ENCODE results near the gene RAPGEF3. TPM values are rescaled to one million over a fixed set of nuclear protein-coding genes. Genes with fewer than 3 reads are reported as not detected.
A peak's percentile ranks its signal among the peaks of the same experiment; 100 is the strongest.

RAPGEF3 gene
- total RNA-seq, 2 experiments from 2014 or later: 0.24 TPM; not detected in 1

GRCh38 chr12:47715393-47715876, 43.2 kb downstream of the RAPGEF3 start:
- ATAC-seq: peak; percentile 88
- CTCF ChIA-PET: interaction anchor here (0.7 to 15.8 kb wide), 21 partner anchors 8 to 683 kb away, joined by 3 to 297 read pairs (median 7); partner anchors contain the start of genes ENDOU, RAPGEF3, RPAP3 and SLC48A1
- Mint-ChIP-seq H3K4me1 (ENCODE audit: low read depth) (peaks cover 37% of the 10 kb centered on the region), H3K4me3 (no peak overlapping the region), H3K36me3 (ENCODE audit: low read depth) (no peaks in the 10 kb centered on the region), H3K27ac (peak overlapping the region; percentile 37), H3K9me3 (ENCODE audit: insufficient read depth) (no peaks in the 10 kb centered on the region), H3K27me3 (ENCODE audit: low read depth) (no peaks in the 10 kb centered on the region)
- peak; percentile 90 for DNase-seq
- POLR2A ChIA-PET: interaction anchor here (0.7 to 1.3 kb wide), 2 partner anchors 9 to 118 kb away, joined by 3 to 5 read pairs; no protein-coding TSS in a partner anchor

- DNase-seq: no peak
- no peak overlapping the region for H3K27ac Mint-ChIP-seq
- CTCF ChIA-PET: interaction anchor here (0.7 to 15.8 kb wide), 19 partner anchors 8 to 683 kb away, joined by 3 to 297 read pairs (median 8); partner anchors contain the start of genes ENDOU, RAPGEF3, RPAP3 and SLC48A1
- no peaks in the 10 kb centered on the region for H3K36me3 Mint-ChIP-seq (ENCODE audit: low read depth)
- no peaks in the 10 kb centered on the region for H3K9me3 Mint-ChIP-seq (ENCODE audit: insufficient read depth)
- ATAC-seq: no peak
- H3K4me1 Mint-ChIP-seq (ENCODE audit: low read depth): peaks cover 37% of the 10 kb centered on the region
- POLR2A ChIA-PET: no interaction called here
- H3K27me3 Mint-ChIP-seq (ENCODE audit: low read depth): no peaks in the 10 kb centered on the region
- no peak overlapping the region for H3K4me3 Mint-ChIP-seq
Observed at GRCh38 chr12:47714826-47715386, 43.8 kb downstream of the RAPGEF3 start.

GRCh38 chr12:47712171-47712570, 46.5 kb downstream of the RAPGEF3 start:
- Mint-ChIP-seq H3K4me1 (ENCODE audit: low read depth) (peaks cover 48% of the 10 kb centered on the region), H3K4me3 (no peak overlapping the region), H3K36me3 (ENCODE audit: low read depth) (no peaks in the 10 kb centered on the region), H3K27ac (no peak overlapping the region), H3K27me3 (ENCODE audit: low read depth) (no peaks in the 10 kb centered on the region), H3K9me3 (ENCODE audit: insufficient read depth) (no peaks in the 10 kb centered on the region)
- peak; percentile 13 for DNase-seq
- CTCF ChIA-PET: interaction anchor here (8.1 to 15.8 kb wide), 3 partner anchors 25 to 65 kb away, joined by 94 to 297 read pairs (median 157); partner anchors contain the start of gene SLC48A1
- ATAC-seq: no peak
- POLR2A ChIA-PET: no interaction called here

GRCh38 chr12:47711448-47711847, 47.2 kb downstream of the RAPGEF3 start:
- peaks cover 46% of the 10 kb centered on the region for H3K4me1 Mint-ChIP-seq (ENCODE audit: low read depth)
- H3K27ac Mint-ChIP-seq: no peak overlapping the region
- DNase-seq (no peak), ATAC-seq (no peak)
- CTCF ChIA-PET: interaction anchor here (1.1 to 15.8 kb wide), 6 partner anchors 26 to 252 kb away, joined by 3 to 297 read pairs (median 8); partner anchors contain the start of gene SLC48A1
- H3K36me3 Mint-ChIP-seq (ENCODE audit: low read depth): no peaks in the 10 kb centered on the region
- no peaks in the 10 kb centered on the region for H3K9me3 Mint-ChIP-seq (ENCODE audit: insufficient read depth)
- no peaks in the 10 kb centered on the region for H3K27me3 Mint-ChIP-seq (ENCODE audit: low read depth)
- H3K4me3 Mint-ChIP-seq: no peak overlapping the region
- POLR2A ChIA-PET: interaction anchor here (0.9 kb wide), 1 partner anchor 124 kb away, joined by 4 read pairs; no protein-coding TSS in a partner anchor

- DNase-seq (peak; percentile 0), ATAC-seq (no peak)
- Mint-ChIP-seq H3K27me3 (ENCODE audit: low read depth) (no peaks in the 10 kb centered on the region), H3K4me1 (ENCODE audit: low read depth) (peaks cover 39% of the 10 kb centered on the region), H3K4me3 (no peak overlapping the region), H3K9me3 (ENCODE audit: insufficient read depth) (no peaks in the 10 kb centered on the region), H3K27ac (no peak overlapping the region), H3K36me3 (ENCODE audit: low read depth) (no peaks in the 10 kb centered on the region)
- POLR2A ChIA-PET: interaction anchor here (0.6 to 0.9 kb wide), 2 partner anchors 125 to 487 kb away, joined by 3 to 4 read pairs; no protein-coding TSS in a partner anchor
- CTCF ChIA-PET: interaction anchor here (0.6 to 15.8 kb wide), 12 partner anchors 8 to 468 kb away, joined by 3 to 297 read pairs (median 3); partner anchors contain the start of genes ASB8 and SLC48A1
Observed at GRCh38 chr12:47710278-47710677, 48.4 kb downstream of the RAPGEF3 start.

- CTCF ChIA-PET: interaction anchor here (1.1 to 15.8 kb wide), 7 partner anchors 9 to 448 kb away, joined by 3 to 297 read pairs (median 5); partner anchors contain the start of gene ASB8
- POLR2A ChIA-PET: no interaction called here
- DNase-seq (no peak), ATAC-seq (no peak)
- Mint-ChIP-seq H3K27me3 (ENCODE audit: low read depth) (no peaks in the 10 kb centered on the region), H3K4me1 (ENCODE audit: low read depth) (peaks cover 41% of the 10 kb centered on the region), H3K27ac (no peak overlapping the region), H3K9me3 (ENCODE audit: insufficient read depth) (no peaks in the 10 kb centered on the region), H3K36me3 (ENCODE audit: low read depth) (no peaks in the 10 kb centered on the region), H3K4me3 (no peak overlapping the region)
Observed at GRCh38 chr12:47709671-47710070, 49.0 kb downstream of the RAPGEF3 start.

- POLR2A ChIA-PET: no interaction called here
- Mint-ChIP-seq H3K9me3 (ENCODE audit: insufficient read depth) (no peaks in the 10 kb centered on the region), H3K36me3 (ENCODE audit: low read depth) (no peaks in the 10 kb centered on the region)
Observed at GRCh38 chr12:47709237-47709636, 49.4 kb downstream of the RAPGEF3 start.

GRCh38 chr12:47707905-47708543, 50.7 kb downstream of the RAPGEF3 start:
- Mint-ChIP-seq H3K27ac (peak overlapping the region; percentile 23), H3K36me3 (ENCODE audit: low read depth) (peaks cover 10% of the 10 kb centered on the region), H3K9me3 (ENCODE audit: insufficient read depth) (no peaks in the 10 kb centered on the region), H3K4me3 (peak overlapping the region; percentile 41), H3K4me1 (ENCODE audit: low read depth) (peaks cover 53% of the 10 kb centered on the region), H3K27me3 (ENCODE audit: low read depth) (no peaks in the 10 kb centered on the region)
- ATAC-seq (no peak), DNase-seq (no peak)
- CTCF ChIA-PET: interaction anchor here (0.7 to 15.8 kb wide), 8 partner anchors 9 to 489 kb away, joined by 3 to 297 read pairs (median 12); no protein-coding TSS in a partner anchor
- POLR2A ChIA-PET: interaction anchor here (0.9 to 3.1 kb wide), 4 partner anchors 34 to 124 kb away, joined by 3 to 10 read pairs (median 5); no protein-coding TSS in a partner anchor

More at GRCh38 chr12:47709237-47709636, 49.4 kb downstream of the RAPGEF3 start:
- ATAC-seq (no peak), DNase-seq (no peak)
- H3K27ac Mint-ChIP-seq: no peak overlapping the region
- peaks cover 42% of the 10 kb centered on the region for H3K4me1 Mint-ChIP-seq (ENCODE audit: low read depth)
- H3K4me3 Mint-ChIP-seq: no peak overlapping the region
- CTCF ChIA-PET: interaction anchor here (1.5 to 15.8 kb wide), 4 partner anchors 9 to 130 kb away, joined by 5 to 297 read pairs (median 14); no protein-coding TSS in a partner anchor
- H3K27me3 Mint-ChIP-seq (ENCODE audit: low read depth): no peaks in the 10 kb centered on the region

- POLR2A ChIA-PET: interaction anchor here (0.7 to 3.1 kb wide), 6 partner anchors 34 to 124 kb away, joined by 3 to 10 read pairs (median 4); no protein-coding TSS in a partner anchor
- peak overlapping the region; percentile 9 for H3K27ac Mint-ChIP-seq
Observed at GRCh38 chr12:47707355-47707754, 51.3 kb downstream of the RAPGEF3 start.

GRCh38 chr12:47705566-47706425, 52.9 kb downstream of the RAPGEF3 start, which contains the start of gene RPAP3:
Gene RPAP3, minus strand, starts transcription at chr12:47706030. Its CDS starts 3,190 bp downstream, at chr12:47702840.
- CTCF ChIA-PET: interaction anchor here (0.6 to 15.8 kb wide), 10 partner anchors 9 to 673 kb away, joined by 3 to 297 read pairs (median 6); partner anchors contain the start of gene TMEM106C
- peak within 1 kb of the TSS; percentile 92 for H3K4me3 Mint-ChIP-seq

More at GRCh38 chr12:47707355-47707754, 51.3 kb downstream of the RAPGEF3 start:
- DNase-seq (no peak), ATAC-seq (no peak)
- H3K9me3 Mint-ChIP-seq (ENCODE audit: insufficient read depth): no peaks in the 10 kb centered on the region
- H3K4me1 Mint-ChIP-seq (ENCODE audit: low read depth): peaks cover 57% of the 10 kb centered on the region
- H3K36me3 Mint-ChIP-seq (ENCODE audit: low read depth): peaks cover 12% of the 10 kb centered on the region
- no peaks in the 10 kb centered on the region for H3K27me3 Mint-ChIP-seq (ENCODE audit: low read depth)
- CTCF ChIA-PET: interaction anchor here (0.7 to 15.8 kb wide), 8 partner anchors 10 to 490 kb away, joined by 3 to 297 read pairs (median 12); no protein-coding TSS in a partner anchor
- peak overlapping the region; percentile 41 for H3K4me3 Mint-ChIP-seq

More at GRCh38 chr12:47705566-47706425, 52.9 kb downstream of the RAPGEF3 start, which contains the start of gene RPAP3:
- peaks cover 14% of the 10 kb centered on the region for H3K36me3 Mint-ChIP-seq (ENCODE audit: low read depth)
- peak; percentile 98 for DNase-seq
- ATAC-seq: peak; percentile 96
- POLR2A ChIA-PET: interaction anchor here (0.6 to 3.1 kb wide), 10 partner anchors 10 to 1436 kb away, joined by 3 to 10 read pairs (median 4); no protein-coding TSS in a partner anchor
- no peaks in the 10 kb centered on the region for H3K27me3 Mint-ChIP-seq (ENCODE audit: low read depth)
- no peaks in the 10 kb centered on the region for H3K9me3 Mint-ChIP-seq (ENCODE audit: insufficient read depth)
- peaks cover 57% of the 10 kb centered on the region for H3K4me1 Mint-ChIP-seq (ENCODE audit: low read depth)
- peak within 1 kb of the TSS; percentile 97 for H3K27ac Mint-ChIP-seq
